Trophoblast cell (in vitro differentiated cells and primary cell): ENCODE data around the gene SSNA1.

ENCODE experiments used
- DNase-seq, 2 donors: peaks; one replicate each; pipeline ENCODE4 v3.0.0-alpha.2; 2016
- H2AFZ ChIP-seq: 2 replicates; pipeline ENCODE4 v1.6.1; 2013; ENCODE audit warnings: low read length, moderate library complexity, mild to moderate bottlenecking; ENCODE audit not compliant: insufficient read depth, poor library complexity
- H2AK5ac ChIP-seq: 2 replicates; pipeline ENCODE4 v1.6.1; 2013; ENCODE audit warnings: mild to moderate bottlenecking, low read length
- H2BK120ac ChIP-seq: 2 replicates; pipeline ENCODE4 v1.6.1; 2013; ENCODE audit warnings: low read length, mild to moderate bottlenecking, moderate library complexity; ENCODE audit not compliant: insufficient read depth, poor library complexity
- H2BK12ac ChIP-seq: 2 replicates; pipeline ENCODE4 v1.6.1; 2013; ENCODE audit warnings: mild to moderate bottlenecking, low read length, moderate library complexity
- H2BK5ac ChIP-seq: 2 replicates; pipeline ENCODE4 v1.6.1; 2013; ENCODE audit warnings: low read length, low read depth, moderate library complexity, mild to moderate bottlenecking; ENCODE audit not compliant: poor library complexity
- H3K14ac ChIP-seq: 2 replicates; pipeline ENCODE4 v1.6.1; 2013; ENCODE audit warnings: mild to moderate bottlenecking, low read length
- H3K18ac ChIP-seq: 2 replicates; pipeline ENCODE4 v1.6.1; 2013; ENCODE audit warnings: mild to moderate bottlenecking, low read length
- H3K23ac ChIP-seq: 2 replicates; pipeline ENCODE4 v1.6.1; 2013; ENCODE audit warnings: low read length
- H3K27ac ChIP-seq: 2 replicates; pipeline ENCODE4 v1.5.1; 2013; ENCODE audit warnings: low read depth, mild to moderate bottlenecking, inconsistent platforms, low read length, moderate library complexity
- H3K27me3 ChIP-seq: 2 replicates; pipeline ENCODE4 v1.6.1; 2013; ENCODE audit warnings: inconsistent platforms, mild to moderate bottlenecking, low read length, moderate library complexity; ENCODE audit not compliant: insufficient read depth
- H3K36me3 ChIP-seq, 2 experiments: 1 replicate in 1 of 2; 2 replicates in 1 of 2; pipeline ENCODE4 v1.6.1; 2013; ENCODE audit warnings: low read length in 2 of 2, mild to moderate bottlenecking in 2 of 2, moderate library complexity in 1 of 2; ENCODE audit not compliant: insufficient read depth in 2 of 2, control insufficient read depth in 1 of 2
- H3K4ac ChIP-seq: 2 replicates; pipeline ENCODE4 v1.6.1; 2013; ENCODE audit warnings: low read depth, mild to moderate bottlenecking, low read length, moderate library complexity
- H3K4me1 ChIP-seq, 2 experiments: 1 replicate in 1 of 2; 2 replicates in 1 of 2; pipeline ENCODE4 v1.6.1; 2013; ENCODE audit warnings: low read length in 2 of 2, mild to moderate bottlenecking in 2 of 2, moderate library complexity in 1 of 2; ENCODE audit not compliant: insufficient read depth in 2 of 2, control insufficient read depth in 1 of 2
- H3K4me2 ChIP-seq: 2 replicates; pipeline ENCODE4 v1.6.1; 2013; ENCODE audit warnings: inconsistent platforms, mild to moderate bottlenecking, low read length, moderate library complexity
- H3K4me3 ChIP-seq: 2 replicates; pipeline ENCODE4 v1.5.1; 2013; ENCODE audit warnings: mild to moderate bottlenecking, low read depth, low read length, inconsistent platforms
- H3K79me1 ChIP-seq: one replicate; pipeline ENCODE4 v1.6.1; 2013; ENCODE audit warnings: low read length
- H3K79me2 ChIP-seq: 2 replicates; pipeline ENCODE4 v1.6.1; 2013; ENCODE audit warnings: low read length, mild to moderate bottlenecking; ENCODE audit not compliant: control insufficient read depth, insufficient read depth, poor library complexity
- H3K9ac ChIP-seq: 2 replicates; pipeline ENCODE4 v1.6.1; 2013; ENCODE audit warnings: mild to moderate bottlenecking, low read length
- H3K9me3 ChIP-seq: 2 replicates; pipeline ENCODE4 v1.6.1; 2013; ENCODE audit warnings: low read depth, mild to moderate bottlenecking, control low read depth, inconsistent platforms, low read length; ENCODE audit not compliant: insufficient read depth
- H4K12ac ChIP-seq: 2 replicates; pipeline ENCODE4 v1.6.1; 2013; ENCODE audit warnings: low read depth, mild to moderate bottlenecking, low read length, moderate library complexity
- H4K8ac ChIP-seq: 2 replicates; pipeline ENCODE4 v1.6.1; 2013; ENCODE audit warnings: low read depth, mild to moderate bottlenecking, low read length, moderate library complexity
- H4K91ac ChIP-seq: one replicate; pipeline ENCODE4 v1.6.1; 2013; ENCODE audit warnings: low read depth, mild to moderate bottlenecking, low read length, moderate library complexity
- WGBS: extraction: QIAGEN DNeasy Blood & Tissue Kit; methylation state at CpG from one replicate; pipeline ENCODE4 v1.1.7; 2013; ENCODE audit warnings: missing lambda C conversion rate; ENCODE audit not compliant: insufficient read length, insufficient coverage; ENCODE audit errors: extremely low coverage; 5-methylcytosine and 5-hydroxymethylcytosine counted together

Gene SSNA1

GRCh38 chr9:137150617-137151457 lies 37.6 kb upstream of the SSNA1 start:
- Histone ChIP-seq H3K36me3 (no peaks in the 10 kb centered on the region), H2BK120ac (no peak overlapping the region), H4K8ac (no peak overlapping the region), H4K91ac (no peak overlapping the region), H3K4me2 (no peak overlapping the region), H3K27ac (no peak overlapping the region), H3K27me3 (no peaks in the 10 kb centered on the region), H3K23ac (no peak overlapping the region), H3K79me2 (no peaks in the 10 kb centered on the region), H2AFZ (no peak overlapping the region), H2AK5ac (no peak overlapping the region), H3K4me3 (no peak overlapping the region), H3K18ac (no peak overlapping the region), H3K9ac (no peak overlapping the region), H2BK5ac (no peak overlapping the region), H3K79me1 (no peaks in the 10 kb centered on the region), H3K4ac (no peak overlapping the region), H2BK12ac (no peak overlapping the region), H4K12ac (no peak overlapping the region), H3K9me3 (peaks cover 20% of the 10 kb centered on the region), H3K14ac (no peak overlapping the region), H3K4me1 (no peaks in the 10 kb centered on the region)
- WGBS: no CpG with 5 or more reads among the region's 34 CpGs
- DNase-seq: peak; percentile 21 to 44

- H2AK5ac ChIP-seq: no peak overlapping the region
- H3K4me1 ChIP-seq: no peaks in the 10 kb centered on the region
- H3K4me2 ChIP-seq: no peak overlapping the region
- H3K27ac ChIP-seq: no peak overlapping the region
- H2BK12ac ChIP-seq: no peak overlapping the region
- no peaks in the 10 kb centered on the region for H3K79me2 ChIP-seq
- no peak overlapping the region for H2BK120ac ChIP-seq
- no peaks in the 10 kb centered on the region for H3K36me3 ChIP-seq
- H4K8ac ChIP-seq: no peak overlapping the region
- no peak overlapping the region for H2BK5ac ChIP-seq
- DNase-seq: no peak
- H3K14ac ChIP-seq: no peak overlapping the region
- no peak overlapping the region for H3K18ac ChIP-seq
- peaks cover 29% of the 10 kb centered on the region for H3K9me3 ChIP-seq
- H3K4me3 ChIP-seq: peak overlapping the region; percentile 5
- no CpG with 5 or more reads among the region's 7 CpGs for WGBS
- peaks cover 17% of the 10 kb centered on the region for H3K27me3 ChIP-seq
- no peak overlapping the region for H3K9ac ChIP-seq
- no peak overlapping the region for H4K12ac ChIP-seq
- H3K23ac ChIP-seq: peak overlapping the region; percentile 1
- no peak overlapping the region for H2AFZ ChIP-seq
- H3K79me1 ChIP-seq: no peaks in the 10 kb centered on the region
- H4K91ac ChIP-seq: no peak overlapping the region
- H3K4ac ChIP-seq: no peak overlapping the region
Observed at GRCh38 chr9:137152844-137153405, 35.6 kb upstream of the SSNA1 start.

GRCh38 chr9:137156567-137157375 lies 31.7 kb upstream of the SSNA1 start:
- Histone ChIP-seq H3K79me1 (no peaks in the 10 kb centered on the region), H3K23ac (no peak overlapping the region), H3K27me3 (peaks cover 33% of the 10 kb centered on the region), H4K12ac (no peak overlapping the region), H3K4me3 (no peak overlapping the region), H3K9ac (no peak overlapping the region), H3K27ac (no peak overlapping the region), H3K4me1 (no peaks in the 10 kb centered on the region), H3K36me3 (no peaks in the 10 kb centered on the region), H2BK5ac (no peak overlapping the region), H3K4me2 (no peak overlapping the region), H4K8ac (no peak overlapping the region), H2AFZ (no peak overlapping the region), H2AK5ac (no peak overlapping the region), H3K18ac (no peak overlapping the region), H3K4ac (no peak overlapping the region), H2BK120ac (no peak overlapping the region), H3K9me3 (peaks cover 34% of the 10 kb centered on the region), H2BK12ac (no peak overlapping the region), H3K14ac (no peak overlapping the region), H4K91ac (no peak overlapping the region), H3K79me2 (no peaks in the 10 kb centered on the region)
- peak in 1 of 2 donors; percentile 28 for DNase-seq
- no CpG with 5 or more reads among the region's 65 CpGs for WGBS

GRCh38 chr9:137157618-137158415 lies 30.7 kb upstream of the SSNA1 start:
- H3K27me3 ChIP-seq: peaks cover 43% of the 10 kb centered on the region
- H4K91ac ChIP-seq: no peak overlapping the region
- no peak overlapping the region for H3K18ac ChIP-seq
- no peak overlapping the region for H2AFZ ChIP-seq
- no peaks in the 10 kb centered on the region for H3K36me3 ChIP-seq
- peaks cover 35% of the 10 kb centered on the region for H3K9me3 ChIP-seq
- H3K4ac ChIP-seq: no peak overlapping the region
- H3K79me1 ChIP-seq: no peaks in the 10 kb centered on the region
- H3K27ac ChIP-seq: no peak overlapping the region
- H3K79me2 ChIP-seq: no peaks in the 10 kb centered on the region
- no peak overlapping the region for H2AK5ac ChIP-seq
- H2BK5ac ChIP-seq: no peak overlapping the region
- no CpG with 5 or more reads among the region's 19 CpGs for WGBS
- H3K4me2 ChIP-seq: no peak overlapping the region
- H2BK120ac ChIP-seq: no peak overlapping the region
- no peaks in the 10 kb centered on the region for H3K4me1 ChIP-seq
- H3K23ac ChIP-seq: no peak overlapping the region
- H4K8ac ChIP-seq: no peak overlapping the region
- H4K12ac ChIP-seq: no peak overlapping the region
- no peak overlapping the region for H3K14ac ChIP-seq
- no peak for DNase-seq
- peak overlapping the region; percentile 21 for H3K4me3 ChIP-seq
- H2BK12ac ChIP-seq: no peak overlapping the region
- no peak overlapping the region for H3K9ac ChIP-seq
